HG02588 (cell line): ENCODE results near the gene INSYN2B.
A peak's percentile ranks its signal among the peaks of the same experiment; 100 is the strongest.

Experiments
- ATAC-seq: cut with Tn5 transposase; IDR thresholded peaks from one replicate; pipeline ENCODE4 v1.9.1; 2021; ENCODE audit warnings: mild to moderate bottlenecking, moderate library complexity; ENCODE audit not compliant: unreplicated experiment

Gene INSYN2B

DNA sequence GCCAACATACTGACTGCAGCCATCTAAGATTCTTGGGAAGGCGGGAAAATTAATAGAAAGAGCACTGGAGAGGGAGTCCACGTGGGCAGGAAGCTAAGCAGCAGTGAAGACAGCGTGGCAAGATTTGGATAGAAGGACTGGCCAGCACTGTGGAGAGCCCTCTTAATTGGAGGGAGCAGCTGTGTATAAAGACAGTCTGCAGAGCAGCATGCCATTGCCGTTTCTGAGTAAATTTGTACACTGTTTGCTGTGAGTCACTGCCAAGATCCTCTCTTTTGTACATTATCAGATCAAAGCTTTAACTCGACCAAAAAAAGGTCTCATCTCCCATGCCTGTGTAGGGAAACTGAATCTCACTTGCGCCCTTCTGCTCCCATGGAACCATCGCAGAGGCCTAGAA, 45.3 kb downstream of the INSYN2B start:
- ATAC-seq, result no peak

- ATAC-seq, result no peak
Measured at GRCh38 chr5:169933616-169934015, 46.7 kb downstream of the INSYN2B start.

DNA sequence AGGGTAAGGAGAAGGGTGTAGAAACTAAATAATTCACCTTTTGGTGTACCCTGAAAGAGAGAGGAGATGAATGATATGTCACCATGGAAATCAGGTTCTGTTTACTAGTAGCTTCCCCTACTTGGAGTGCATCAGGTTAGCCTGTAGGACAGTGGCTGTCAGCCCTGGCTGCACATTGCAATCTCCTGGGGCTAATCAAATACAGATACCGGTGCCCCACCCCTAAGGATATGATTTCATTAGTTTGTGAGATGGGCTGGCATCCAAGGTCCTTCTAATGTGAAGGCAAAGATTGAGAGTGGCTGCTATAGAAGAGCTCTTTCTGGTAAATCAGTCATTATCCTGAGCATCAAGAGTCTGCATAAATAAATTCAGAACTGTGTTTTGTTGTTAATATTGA, 47.2 kb downstream of the INSYN2B start:
- no peak for ATAC-seq

DNA sequence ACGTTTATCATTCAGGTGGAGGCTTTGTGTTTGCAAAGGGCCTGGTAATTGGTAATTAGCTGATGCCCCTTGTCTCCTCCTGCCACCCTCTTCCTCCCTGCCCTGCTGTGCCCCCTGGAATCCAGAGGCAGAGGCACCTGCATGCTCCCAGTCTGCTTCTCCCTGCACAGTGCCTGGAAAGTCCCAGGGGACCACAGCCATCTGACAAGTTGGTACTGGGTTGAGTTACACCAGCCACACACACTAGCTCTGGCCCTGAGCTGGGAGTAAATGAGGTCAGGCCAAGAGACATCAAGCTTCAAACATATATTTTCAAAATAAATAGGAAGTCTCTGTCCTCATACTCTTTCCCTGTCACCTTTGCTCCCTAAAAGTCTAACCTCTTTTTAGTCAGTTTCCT, 56.3 kb downstream of the INSYN2B start:
- ATAC-seq, result peak; percentile 73

DNA sequence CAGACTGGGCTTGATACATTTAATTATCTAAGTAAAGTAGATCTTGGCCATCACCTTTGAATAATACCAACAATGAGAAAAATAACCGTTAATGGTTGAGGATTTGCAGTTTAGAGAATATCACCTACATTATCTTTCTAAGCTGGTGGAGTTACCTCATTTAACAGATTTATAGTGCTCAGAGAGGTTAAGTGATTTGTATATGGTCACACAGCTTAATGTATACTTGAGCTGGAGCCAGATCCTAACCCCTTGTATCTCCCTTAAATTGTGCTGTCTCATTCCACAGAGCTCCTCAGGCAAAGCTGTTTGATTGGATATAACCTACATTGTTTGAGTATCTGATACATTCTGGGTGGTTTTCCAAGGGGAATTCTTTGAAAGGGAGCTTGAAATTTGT, 57.8 kb downstream of the INSYN2B start:
- ATAC-seq, result no peak

DNA sequence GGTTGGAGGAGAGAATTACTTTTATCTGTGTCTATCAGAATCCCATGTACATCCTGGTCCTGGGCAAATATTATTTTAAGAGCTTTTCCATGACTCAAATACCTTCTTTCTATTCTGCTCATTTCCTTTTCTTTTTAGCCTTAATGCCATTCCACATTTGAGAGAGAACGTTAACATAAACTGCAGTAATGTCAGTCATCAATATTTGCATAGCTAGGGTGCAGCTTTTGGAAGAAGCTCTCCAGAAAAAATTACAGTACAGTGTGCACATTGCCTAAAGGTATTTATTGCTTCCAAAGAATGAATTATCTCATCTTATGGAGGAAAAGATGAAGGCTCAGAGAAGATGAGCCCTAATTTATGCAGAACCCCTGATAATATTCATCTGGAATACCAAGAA, 58.3 kb downstream of the INSYN2B start:
- ATAC-seq, result no peak

- no peak for ATAC-seq
Measured at GRCh38 chr5:169921384-169921783, 58.9 kb downstream of the INSYN2B start.

DNA sequence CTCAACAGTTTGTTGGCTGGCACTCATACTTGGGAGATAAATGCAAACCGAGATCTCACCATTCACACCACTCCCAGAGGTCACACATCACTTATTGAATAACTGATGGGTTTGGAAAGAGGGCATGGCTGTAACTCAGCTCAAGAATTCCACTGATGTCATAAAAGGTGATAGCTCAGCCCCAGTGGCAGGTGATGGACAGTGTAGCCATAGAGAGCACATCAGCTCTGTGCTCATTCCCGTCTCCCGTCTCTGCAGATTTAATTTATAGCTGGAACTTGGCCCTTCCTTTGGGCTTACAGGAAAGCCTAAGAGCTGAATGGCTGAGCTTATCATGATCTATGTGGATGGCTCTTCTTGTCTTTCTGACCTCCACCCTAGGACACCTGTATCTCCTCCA, 59.8 kb downstream of the INSYN2B start:
- no peak for ATAC-seq

- no peak for ATAC-seq
Measured at GRCh38 chr5:169918228-169918627, 62.1 kb downstream of the INSYN2B start.

DNA sequence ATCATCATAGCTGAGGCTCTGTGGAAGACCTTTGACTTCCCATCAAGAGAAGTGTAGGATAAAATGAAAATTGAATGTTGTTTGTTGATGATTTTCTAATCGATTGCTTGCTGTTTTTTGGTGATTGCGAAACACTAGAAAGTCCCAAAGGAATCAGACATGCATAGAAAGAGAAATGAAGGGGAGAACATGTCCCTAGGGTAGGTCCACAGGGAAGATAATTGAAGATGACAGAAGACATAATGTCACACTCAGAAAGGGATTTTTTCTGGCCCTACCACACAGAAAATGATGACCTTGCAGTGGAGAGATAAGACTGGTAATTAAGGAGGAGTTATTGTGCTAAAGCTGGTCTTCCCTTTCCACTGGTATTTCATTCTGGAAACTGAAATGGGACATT, 62.8 kb downstream of the INSYN2B start:
- no peak for ATAC-seq

DNA sequence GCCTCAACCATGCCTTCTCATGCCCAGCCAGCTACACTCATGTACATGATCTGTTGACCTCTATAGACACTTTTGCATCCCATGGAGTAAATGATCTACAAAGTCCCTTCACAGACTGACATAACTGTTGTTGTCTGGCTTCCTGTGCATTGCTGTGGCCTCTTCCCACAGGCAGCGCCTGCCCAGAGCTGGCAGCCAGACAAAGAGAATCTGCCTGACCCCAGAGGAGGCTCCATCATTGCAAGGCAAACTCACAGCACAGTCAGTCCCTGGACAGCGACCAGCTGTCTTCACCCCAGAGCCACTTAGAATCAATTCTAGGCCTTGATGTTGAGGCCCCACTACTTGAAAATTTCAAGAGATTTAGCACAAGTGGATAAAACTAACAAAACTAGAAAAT, 65.5 kb downstream of the INSYN2B start:
- no peak for ATAC-seq

DNA sequence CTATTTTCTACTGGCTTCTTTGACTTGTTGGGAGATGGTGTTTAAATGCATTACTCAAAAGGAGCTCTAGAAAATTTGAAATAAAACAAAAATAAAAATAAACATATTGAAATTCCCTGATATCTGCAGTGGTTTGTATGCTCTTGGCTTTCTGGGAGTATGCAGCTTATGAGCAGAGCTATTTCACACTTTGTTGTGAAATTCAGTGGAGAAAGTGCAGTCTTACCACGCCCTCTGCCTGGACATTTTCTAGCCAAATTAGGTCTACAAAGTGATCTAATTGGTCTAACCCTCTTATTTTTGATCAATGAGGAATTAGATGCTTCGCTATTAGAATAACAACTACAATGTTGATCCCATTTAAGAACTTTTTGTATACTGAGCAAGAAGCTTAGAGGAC, 66.8 kb downstream of the INSYN2B start:
- ATAC-seq, result no peak

DNA sequence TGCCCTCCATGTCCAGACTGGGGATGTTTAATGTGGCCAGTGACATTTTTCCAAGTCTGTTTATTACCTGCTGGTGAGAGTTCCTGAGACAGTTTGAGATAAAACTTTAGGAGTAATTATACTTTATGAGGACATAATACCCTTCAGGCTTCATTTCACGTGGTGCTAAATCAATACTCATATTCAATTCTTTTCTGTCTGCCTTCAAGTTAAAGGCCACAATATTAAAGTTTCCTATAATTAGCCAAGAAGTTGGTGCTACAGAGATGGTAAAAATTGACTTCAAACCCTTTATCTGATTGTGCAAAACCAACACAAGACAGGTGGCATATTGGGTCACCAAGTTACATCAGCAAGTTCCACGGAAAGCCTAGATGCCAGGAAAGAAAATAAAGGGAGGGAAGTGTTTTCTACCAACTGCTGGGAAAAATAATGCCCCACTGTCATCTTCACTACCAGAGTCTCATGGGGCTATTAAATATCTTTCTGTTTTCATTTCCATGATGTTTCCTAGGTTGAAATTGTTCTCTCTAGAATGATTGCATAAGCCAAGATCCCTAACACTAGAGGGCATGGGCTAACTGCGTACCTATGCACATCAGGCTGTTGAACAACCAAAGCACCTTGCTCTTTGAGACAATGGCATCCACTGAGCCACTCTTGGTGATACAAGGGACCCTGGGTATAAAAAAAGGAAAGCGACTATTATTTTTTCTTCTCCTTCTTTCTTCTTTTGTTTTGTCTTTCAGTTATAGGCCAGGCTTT, 68.7 kb downstream of the INSYN2B start:
- ATAC-seq, result no peak

DNA sequence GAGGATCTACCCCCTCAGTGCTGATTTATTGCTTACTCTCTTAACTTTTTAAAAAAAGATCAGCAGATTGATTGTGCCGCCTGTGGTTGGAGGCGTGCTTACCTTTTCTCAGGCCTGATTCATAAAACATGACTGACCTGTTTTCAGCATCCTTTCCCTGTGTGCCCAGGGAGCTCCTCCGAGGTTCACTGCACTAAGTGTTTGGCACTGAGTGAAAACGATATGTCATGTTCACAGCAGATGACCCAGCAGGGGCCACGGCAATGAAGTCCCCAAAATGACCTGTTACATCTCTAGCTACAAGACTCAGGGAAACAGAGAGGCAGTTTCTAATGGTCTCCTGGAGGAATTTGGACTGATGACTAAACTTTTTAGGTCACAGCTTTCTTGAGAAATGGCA, 69.9 kb downstream of the INSYN2B start:
- no peak for ATAC-seq

GRCh38 chr5:169909945-169910344, 70.3 kb downstream of the INSYN2B start:
- no peak for ATAC-seq

- ATAC-seq, result no peak
Measured at GRCh38 chr5:169908864-169909263, 71.4 kb downstream of the INSYN2B start.

DNA sequence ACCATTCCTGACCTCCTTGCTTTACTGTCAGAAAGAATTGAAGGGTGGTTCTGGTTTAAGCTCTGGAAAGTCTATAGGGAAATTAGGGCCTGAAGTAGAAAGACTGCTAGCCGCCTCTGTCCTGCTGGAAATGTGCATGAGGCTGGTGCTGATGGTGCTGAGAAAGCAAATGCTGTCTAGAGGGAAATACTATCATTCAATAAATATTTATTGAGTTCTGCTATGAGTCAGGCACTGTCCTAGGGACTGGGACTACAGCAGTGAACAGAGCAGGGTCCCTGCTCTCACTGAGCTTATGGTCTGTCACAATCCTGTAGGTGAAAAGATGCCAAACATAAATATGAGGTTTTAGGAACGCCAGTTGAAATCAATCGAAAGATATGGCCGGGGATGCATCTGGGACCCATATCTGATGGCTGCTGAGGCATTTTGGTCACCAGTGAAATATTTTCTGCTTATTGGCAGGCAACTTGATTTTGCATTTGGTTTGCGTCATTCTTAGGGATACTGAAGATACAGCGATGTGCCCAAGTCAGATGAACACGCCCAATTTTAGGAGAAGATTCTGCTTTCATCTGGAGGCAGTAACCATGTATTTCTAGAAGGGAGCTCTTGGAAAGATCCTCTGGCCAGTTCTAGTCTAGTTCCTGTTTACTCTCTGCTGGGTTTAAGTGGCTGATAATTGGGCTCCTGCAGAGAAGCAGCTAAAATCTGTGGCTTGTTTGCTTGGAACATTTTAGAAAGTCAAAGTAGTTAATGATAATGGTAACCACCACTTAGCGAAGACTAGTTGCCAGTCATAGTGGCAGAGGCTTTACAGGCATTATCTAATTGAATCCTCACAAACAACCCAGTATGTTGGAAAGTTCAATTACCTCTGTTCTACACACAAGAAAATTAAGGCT, 73.3 kb downstream of the INSYN2B start:
- ATAC-seq, result no peak

- no peak for ATAC-seq
Measured at GRCh38 chr5:169905017-169905416, 75.3 kb downstream of the INSYN2B start.

DNA sequence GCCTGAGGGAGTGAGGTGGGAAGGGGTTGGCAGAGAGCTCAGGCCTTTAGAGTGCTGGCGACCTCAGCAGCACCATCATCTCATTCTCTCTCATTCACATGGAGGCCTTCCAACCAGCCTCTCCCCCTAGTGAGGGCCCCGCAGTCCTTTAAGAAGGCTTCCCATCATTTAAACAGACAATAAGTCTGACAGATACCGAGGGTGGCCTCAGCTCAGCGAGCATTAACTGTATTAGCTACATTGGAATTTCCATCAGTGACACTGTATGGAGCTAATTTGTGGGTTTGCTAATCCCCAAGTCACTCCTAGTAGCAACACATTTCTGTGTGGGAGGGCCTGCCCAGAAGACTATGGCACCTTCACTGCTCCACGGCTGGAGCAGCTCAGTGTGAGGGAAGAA, 75.8 kb downstream of the INSYN2B start:
- no peak for ATAC-seq

GRCh38 chr5:169904059-169904458, 76.2 kb downstream of the INSYN2B start:
- ATAC-seq, result peak; percentile 44

DNA sequence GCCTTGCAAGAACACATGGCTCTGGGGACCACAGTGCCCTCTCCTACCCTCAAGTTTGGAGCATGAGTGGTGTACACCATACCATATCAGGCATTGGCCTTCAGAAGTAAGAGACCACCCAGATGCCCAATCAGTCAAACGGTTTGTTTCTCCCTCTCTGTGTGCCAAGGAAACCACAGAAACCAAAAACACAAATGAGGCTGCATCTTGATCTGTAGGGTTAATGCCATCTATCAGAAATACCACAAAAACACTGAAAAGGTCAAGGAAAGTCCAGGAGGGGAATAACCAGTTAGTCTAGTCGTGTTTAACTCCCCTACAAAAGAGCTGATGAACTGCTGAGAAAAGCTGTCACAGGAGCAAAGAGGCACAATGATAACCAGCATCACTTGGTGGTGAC, 78.4 kb downstream of the INSYN2B start:
- ATAC-seq, result peak; percentile 47

DNA sequence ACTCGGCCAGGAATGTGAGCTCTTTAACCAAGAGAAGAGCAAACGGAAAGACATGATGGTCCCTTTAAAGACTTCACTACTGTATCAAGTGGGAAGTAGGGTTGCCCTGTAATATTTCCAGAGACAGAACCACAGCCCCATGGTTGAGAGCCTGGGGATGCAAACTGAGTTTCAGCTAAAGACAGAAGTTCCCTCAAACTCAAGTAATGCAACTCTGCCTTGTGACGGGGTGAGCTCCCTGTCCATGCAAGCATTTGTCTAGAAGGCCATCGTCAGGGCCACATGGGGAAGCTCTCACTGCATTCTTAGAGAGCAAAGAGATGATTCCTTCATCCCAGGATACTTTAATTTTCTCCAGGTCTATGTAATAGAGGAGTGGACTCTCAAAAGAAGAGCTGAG, 82.8 kb downstream of the INSYN2B start:
- no peak for ATAC-seq
